Measurements from ENCODE around the gene SFI1. TPM values are rescaled to one million over a fixed set of nuclear protein-coding genes. Genes with fewer than 3 reads are reported as not detected.

SFI1 gene
- total RNA-seq, 1 donor from 2014 or later = 6.7 TPM

GRCh38 chr22:31611061-31611760 is 114.9 kb downstream of the SFI1 start:
- intact Hi-C loops (cut with DNase I) = no loop called here
- peak; percentile 68 for ATAC-seq
- no peak for DNase-seq (ENCODE audit: missing footprints)

- ATAC-seq = no peak
- intact Hi-C loops (cut with DNase I) = no loop called here
- DNase-seq (ENCODE audit: missing footprints) = no peak
These were observed 116.6 kb downstream of the SFI1 start for GRCh38 chr22:31612891-31613285.

- ATAC-seq (no peak), DNase-seq (ENCODE audit: missing footprints) (no peak)
- intact Hi-C loops (cut with DNase I) = no loop called here
These were observed 117.1 kb downstream of the SFI1 start for GRCh38 chr22:31613286-31613903.

- intact Hi-C loops (cut with DNase I) = no loop called here
- ATAC-seq (no peak), DNase-seq (ENCODE audit: missing footprints) (no peak)
These were observed 117.6 kb downstream of the SFI1 start for GRCh38 chr22:31613904-31614296.

GRCh38 chr22:31614781-31615490 is 118.6 kb downstream of the SFI1 start:
- intact Hi-C loops (cut with DNase I) = no loop called here
- ATAC-seq = no peak
- peak; percentile 66 for DNase-seq (ENCODE audit: missing footprints)

GRCh38 chr22:31615491-31615860 is 119.1 kb downstream of the SFI1 start:
- no peak for ATAC-seq
- peak; percentile 60 for DNase-seq (ENCODE audit: missing footprints)
- intact Hi-C loops (cut with DNase I) = no loop called here

- DNase-seq (ENCODE audit: missing footprints) = no peak
- ATAC-seq = no peak
These were observed 119.6 kb downstream of the SFI1 start for GRCh38 chr22:31615940-31616314.

GRCh38 chr22:31616315-31616980 is 120.1 kb downstream of the SFI1 start:
- no peak for DNase-seq (ENCODE audit: missing footprints)
- intact Hi-C loops (cut with DNase I) = no loop called here
- ATAC-seq = no peak

More at GRCh38 chr22:31615940-31616314, 119.6 kb downstream of the SFI1 start:
- intact Hi-C loops (cut with DNase I) = no loop called here

- DNase-seq (ENCODE audit: missing footprints) (no peak), ATAC-seq (no peak)
- intact Hi-C loops (cut with DNase I) = no loop called here
These were observed 121.7 kb downstream of the SFI1 start for GRCh38 chr22:31618057-31618456.

GRCh38 chr22:31618471-31619176 is 122.3 kb downstream of the SFI1 start:
- intact Hi-C loops (cut with DNase I) = no loop called here
- ATAC-seq (no peak), DNase-seq (ENCODE audit: missing footprints) (no peak)

- intact Hi-C loops (cut with DNase I) = no loop called here
- DNase-seq (ENCODE audit: missing footprints) = peak; percentile 58
- ATAC-seq = no peak
These were observed 123.4 kb downstream of the SFI1 start for GRCh38 chr22:31619611-31620300.

GRCh38 chr22:31620756-31621480 is 124.6 kb downstream of the SFI1 start:
- no peak for ATAC-seq
- intact Hi-C loops (cut with DNase I) = no loop called here
- no peak for DNase-seq (ENCODE audit: missing footprints)

GRCh38 chr22:31621507-31622124 is 125.3 kb downstream of the SFI1 start:
- no peak for ATAC-seq
- DNase-seq (ENCODE audit: missing footprints) = no peak

GRCh38 chr22:31622980-31623379 is 126.6 kb downstream of the SFI1 start:
- ATAC-seq = no peak
- DNase-seq (ENCODE audit: missing footprints) = no peak
- intact Hi-C loops (cut with DNase I) = no loop called here

More at GRCh38 chr22:31621507-31622124, 125.3 kb downstream of the SFI1 start:
- intact Hi-C loops (cut with DNase I) = no loop called here

GRCh38 chr22:31623592-31624304 is 127.4 kb downstream of the SFI1 start:
- DNase-seq (ENCODE audit: missing footprints) (no peak), ATAC-seq (no peak)
- intact Hi-C loops (cut with DNase I) = no loop called here

GRCh38 chr22:31625257-31625640 is 128.9 kb downstream of the SFI1 start:
- intact Hi-C loops (cut with DNase I) = no loop called here
- no peak for ATAC-seq
- no peak for DNase-seq (ENCODE audit: missing footprints)
